HuH-7 (cell line): ENCODE results near the gene ABAT.
"Not testable (repeated sequence)": the region's sequence is repeated elsewhere in the genome, so short reads cannot be mapped to it uniquely, and the experiment has no call there.

Experiments used
- DNase-seq: peaks from one replicate; pipeline ENCODE4 v3.0.0; 2011; ENCODE audit warnings: low spot score

ABAT gene

GRCh38 chr16:8785408-8785807 is 111.0 kb downstream of the ABAT start:
- DNase-seq = no peak

GRCh38 chr16:8786316-8786715 is 111.9 kb downstream of the ABAT start:
- not testable (repeated sequence) for DNase-seq

GRCh38 chr16:8788578-8789172 is 114.3 kb downstream of the ABAT start:
- DNase-seq = peak; percentile 38

GRCh38 chr16:8795091-8795490 is 120.7 kb downstream of the ABAT start:
- DNase-seq = no peak

GRCh38 chr16:8795818-8796217 is 121.4 kb downstream of the ABAT start:
- no peak for DNase-seq

GRCh38 chr16:8796469-8797363 is 122.3 kb downstream of the ABAT start:
- no peak for DNase-seq

- DNase-seq = peak; percentile 91
These were observed 123.2 kb downstream of the ABAT start, which contains the start of the genes PMM2 and TMEM186 for GRCh38 chr16:8797364-8798173. TSS of gene PMM2 (plus strand) at chr16:8797839. CDS start at chr16:8797883, 44 bp downstream. TSS of gene TMEM186 (minus strand) at chr16:8797639. CDS start at chr16:8797614, 25 bp downstream.

- DNase-seq = no peak
These were observed 123.7 kb downstream of the ABAT start for GRCh38 chr16:8798174-8798527.

GRCh38 chr16:8798535-8799157 is 124.2 kb downstream of the ABAT start:
- DNase-seq = no peak

- no peak for DNase-seq
These were observed 127.3 kb downstream of the ABAT start for GRCh38 chr16:8801701-8802100.

GRCh38 chr16:8803733-8804132 is 129.3 kb downstream of the ABAT start:
- DNase-seq = not testable (repeated sequence)

- DNase-seq = no peak
These were observed 129.9 kb downstream of the ABAT start for GRCh38 chr16:8804313-8804712.

- DNase-seq = no peak
These were observed 132.0 kb downstream of the ABAT start for GRCh38 chr16:8806272-8806983.

- no peak for DNase-seq
These were observed 132.8 kb downstream of the ABAT start for GRCh38 chr16:8807189-8807588.

- DNase-seq = no peak
These were observed 133.6 kb downstream of the ABAT start for GRCh38 chr16:8808009-8808408.

GRCh38 chr16:8808613-8809353 is 134.4 kb downstream of the ABAT start:
- no peak for DNase-seq

- no peak for DNase-seq
These were observed 137.9 kb downstream of the ABAT start for GRCh38 chr16:8812162-8812843.

- DNase-seq = no peak
These were observed 139.8 kb downstream of the ABAT start for GRCh38 chr16:8814095-8814806.

- no peak for DNase-seq
These were observed 142.7 kb downstream of the ABAT start for GRCh38 chr16:8816967-8817655.
